Measurements from ENCODE around the gene NUMB. TPM values are rescaled to one million over a fixed set of nuclear protein-coding genes. Genes with fewer than 3 reads are reported as not detected.

The NUMB gene
- total RNA-seq, 1 experiment from 2014 or later = 46.5 TPM

- Histone ChIP-seq H3K23ac (ENCODE audit: insufficient read length, low read depth, low read length) (no peak overlapping the region), H4K8ac (replicated peaks; ENCODE audit: insufficient read length, low read depth, low read length) (no peak overlapping the region), H3K56ac (ENCODE audit: insufficient read length, low read depth, low read length) (no peak overlapping the region), H3K9ac (ENCODE audit: extremely low read depth, insufficient read length, low read length) (no peak overlapping the region), H3K4me2 (ENCODE audit: insufficient read depth, insufficient read length, low read length) (no peak overlapping the region), H3K79me2 (ENCODE audit: insufficient read depth, low read length) (peaks cover 4% of the 10 kb centered on the region; the same call in 1 of the 2 replicates), H3K79me1 (ENCODE audit: insufficient read depth, low read depth, low read length, poor library complexity, severe bottlenecking) (no peaks in the 10 kb centered on the region), H3K14ac (ENCODE audit: insufficient read depth, low read length) (no peak overlapping the region), H2BK12ac (ENCODE audit: insufficient read length, low read depth, low read length) (no peak overlapping the region), H4K91ac (ENCODE audit: insufficient read length, low read depth, low read length) (no peak overlapping the region), H2BK20ac (ENCODE audit: low read depth, low read length, poor library complexity, severe bottlenecking) (no peak overlapping the region), H2AK5ac (ENCODE audit: insufficient read length, low read length) (no peak overlapping the region), H3K18ac (ENCODE audit: insufficient read length, low read depth, low read length) (no peak overlapping the region), H2BK5ac (ENCODE audit: insufficient read length, low read length) (no peak overlapping the region), H3T11ph (ENCODE audit: low read length) (no peak overlapping the region), H3K27me3 (ENCODE audit: insufficient read depth, low read length) (no peaks in the 10 kb centered on the region), H3K4me1 (ENCODE audit: insufficient read depth, low read length) (no peaks in the 10 kb centered on the region; the same call in 1 of the 2 replicates), H2BK15ac (ENCODE audit: low read depth, low read length) (no peak overlapping the region), H3K9me3 (ENCODE audit: control insufficient read depth, low read depth, low read length) (no peaks in the 10 kb centered on the region), H3K23me2 (ENCODE audit: insufficient read length, low read depth, low read length, poor library complexity, severe bottlenecking) (peaks cover 8% of the 10 kb centered on the region), H3K27ac (ENCODE audit: insufficient read length, low read depth, low read length) (no peak overlapping the region), H2AFZ (ENCODE audit: low read length) (no peak overlapping the region), H3K4ac (ENCODE audit: low read depth, low read length) (no peak overlapping the region), H2BK120ac (ENCODE audit: low read depth, low read length, poor library complexity, severe bottlenecking) (no peak overlapping the region), H4K5ac (ENCODE audit: insufficient read length, low read depth, low read length) (no peak overlapping the region), H4K20me1 (ENCODE audit: control insufficient read depth, insufficient read depth, insufficient read length) (no peaks in the 10 kb centered on the region)
- Mint-ChIP-seq H3K27ac (no peak overlapping the region), H3K4me3 (no peak overlapping the region; a peak in 1 of 5 replicates), H3K4me1 (peaks cover 28 to 41% of the 10 kb centered on the region in 2 experiments), H3K27me3 (ENCODE audit: low read depth) (no peaks in the 10 kb centered on the region), H3K9me3 (no peaks in the 10 kb centered on the region), H3K36me3 (ENCODE audit: insufficient read depth in 1 of 3, low read depth in 3 of 3) (no peaks in the 10 kb centered on the region)
- WGBS (ENCODE audit: extremely low coverage, insufficient read length, low lambda C conversion rate) = no CpG with 5 or more reads among the region's 4 CpGs
- DNase-seq = no peak
- no peak for TF ChIP-seq CTCF (conservative IDR thresholded peaks at IDR 0.05)
Measured at GRCh38 chr14:73459959-73460358, 1.6 kb upstream of the NUMB start.
